ENCODE measurements around the gene DOCK6. TPM values are rescaled to one million over a fixed set of nuclear protein-coding genes. Genes with fewer than 3 reads are reported as not detected.

Gene DOCK6
- total RNA-seq, 1 experiment from 2014 or later, result 82.4 TPM

DNA sequence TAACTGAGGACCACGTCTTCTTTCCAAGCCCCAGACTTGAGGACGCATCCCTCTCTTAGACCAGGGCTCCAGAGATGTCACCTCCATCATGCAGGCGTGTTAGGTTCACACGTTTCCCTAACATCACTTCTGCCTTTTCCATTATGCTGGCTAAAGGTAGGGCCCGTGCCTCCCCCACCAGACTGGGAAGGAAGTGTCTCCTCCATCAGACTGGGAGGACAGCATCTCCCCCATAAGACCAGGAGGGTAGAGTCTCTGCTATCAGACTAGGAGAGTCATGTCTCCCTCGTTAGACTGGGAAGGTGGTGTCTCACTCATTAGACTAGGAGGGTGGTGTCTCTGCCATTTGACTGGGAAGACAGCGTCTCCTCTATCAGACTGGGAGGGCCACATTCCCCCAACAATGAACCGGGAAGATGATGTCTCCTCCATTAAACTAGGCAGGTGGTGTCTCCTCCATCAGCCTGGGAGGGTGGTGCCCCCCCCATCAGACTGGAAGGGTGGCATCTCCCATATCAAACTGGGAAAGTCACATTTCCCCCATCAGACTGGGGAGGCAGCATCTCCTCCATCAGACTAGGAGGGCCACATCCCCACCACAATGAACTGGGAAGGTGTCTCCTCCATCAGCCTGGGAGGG lies 88.7 kb downstream of the DOCK6 start:
- no peak for ATAC-seq
- Histone ChIP-seq H3K9me3 (ENCODE audit: control insufficient read depth in 1 of 2, insufficient read depth in 1 of 2, low read depth in 1 of 2, low read length in 2 of 2) (no peaks in the 10 kb centered on the region), H3K36me3 (ENCODE audit: control insufficient read depth in 1 of 2, insufficient read depth in 2 of 2, low read length in 2 of 2) (peaks cover 0 to 19% of the 10 kb centered on the region in 2 experiments; a peak in 2 of 4 replicates), H3K79me2 (ENCODE audit: insufficient read depth, low read length) (no peaks in the 10 kb centered on the region), H4K20me1 (ENCODE audit: insufficient read depth) (no peaks in the 10 kb centered on the region), H3K4me3 (replicated peaks in 1 of 2; ENCODE audit: low read depth in 1 of 2, low read length in 2 of 2) (no peak overlapping the region), H3K27me3 (ENCODE audit: insufficient read depth, low read length) (no peaks in the 10 kb centered on the region), H3K9ac (ENCODE audit: low read length) (no peak overlapping the region), H2AFZ (ENCODE audit: low read depth, low read length, poor library complexity, severe bottlenecking) (no peak overlapping the region), H3K9me2 (ENCODE audit: insufficient read depth) (no peaks in the 10 kb centered on the region), H3K27ac (ENCODE audit: low read depth, low read length) (no peak overlapping the region), H3K4me2 (ENCODE audit: low read length) (no peak overlapping the region), H3K4me1 (ENCODE audit: control insufficient read depth in 1 of 2, insufficient read depth in 2 of 2, low read length in 2 of 2) (peaks cover 0 to 8% of the 10 kb centered on the region in 2 experiments; a peak in 1 of 4 replicates)
- TF ChIP-seq POLR2AphosphoS5 (IDR thresholded peaks at IDR 0.05; ENCODE audit: low read depth, low read length) (no peak), YY1 (IDR thresholded peaks at IDR 0.05; ENCODE audit: extremely low read depth, insufficient replicate concordance, low read depth, low read length) (no peak), SIN3A (IDR thresholded peaks at IDR 0.05; ENCODE audit: low read depth) (no peak)
- TF ChIP-seq, protein P1, sequence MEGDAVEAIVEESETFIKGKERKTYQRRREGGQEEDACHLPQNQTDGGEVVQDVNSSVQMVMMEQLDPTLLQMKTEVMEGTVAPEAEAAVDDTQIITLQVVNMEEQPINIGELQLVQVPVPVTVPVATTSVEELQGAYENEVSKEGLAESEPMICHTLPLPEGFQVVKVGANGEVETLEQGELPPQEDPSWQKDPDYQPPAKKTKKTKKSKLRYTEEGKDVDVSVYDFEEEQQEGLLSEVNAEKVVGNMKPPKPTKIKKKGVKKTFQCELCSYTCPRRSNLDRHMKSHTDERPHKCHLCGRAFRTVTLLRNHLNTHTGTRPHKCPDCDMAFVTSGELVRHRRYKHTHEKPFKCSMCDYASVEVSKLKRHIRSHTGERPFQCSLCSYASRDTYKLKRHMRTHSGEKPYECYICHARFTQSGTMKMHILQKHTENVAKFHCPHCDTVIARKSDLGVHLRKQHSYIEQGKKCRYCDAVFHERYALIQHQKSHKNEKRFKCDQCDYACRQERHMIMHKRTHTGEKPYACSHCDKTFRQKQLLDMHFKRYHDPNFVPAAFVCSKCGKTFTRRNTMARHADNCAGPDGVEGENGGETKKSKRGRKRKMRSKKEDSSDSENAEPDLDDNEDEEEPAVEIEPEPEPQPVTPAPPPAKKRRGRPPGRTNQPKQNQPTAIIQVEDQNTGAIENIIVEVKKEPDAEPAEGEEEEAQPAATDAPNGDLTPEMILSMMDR (IDR thresholded peaks at IDR 0.05 in 2 of 3, conservative IDR thresholded peaks at IDR 0.05 in 1 of 3; ENCODE audit: borderline replicate concordance in 1 of 3, insufficient read depth in 1 of 3, low read depth in 2 of 3, low read length in 2 of 3), result no peak
- no TSS peak for BruUV-seq (replicated peaks)
- ChIA-PET CTCF (no interaction called here), POLR2A (no interaction called here), RAD21 (ENCODE audit: low non-redundant PET in 1 of 2, low total read pairs in 2 of 2, uncharacterized antibody in 2 of 2, unreplicated experiment in 2 of 2) (no interaction called here)
- intact Hi-C loops (cut with micrococcal nuclease), result no loop called here
- DNase-seq (ENCODE audit: low read depth, low spot score), result no peak

DNA sequence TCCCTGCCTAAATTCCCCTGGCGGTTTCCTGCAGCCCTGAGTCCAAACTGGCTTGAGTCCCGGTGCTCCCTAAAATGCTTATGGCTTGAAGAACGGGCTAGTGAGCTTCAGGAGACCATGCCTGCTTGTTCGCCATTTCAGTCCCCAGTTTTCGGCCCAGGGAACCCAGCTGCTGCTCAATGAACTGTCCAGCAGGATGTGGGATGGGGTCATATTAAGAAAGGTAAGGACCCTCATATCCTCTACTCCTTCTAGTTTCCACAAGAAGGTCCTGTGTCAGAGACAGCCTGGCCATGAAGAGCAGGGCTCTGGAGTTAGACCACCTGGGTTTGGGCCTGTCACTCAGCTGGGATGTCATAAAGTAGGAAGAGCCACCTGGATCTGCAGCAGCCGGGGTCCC lies 89.7 kb downstream of the DOCK6 start:
- Histone ChIP-seq H3K36me3 (ENCODE audit: control insufficient read depth in 1 of 2, insufficient read depth in 2 of 2, low read length in 2 of 2) (peaks cover 0 to 14% of the 10 kb centered on the region in 2 experiments; a peak in 2 of 4 replicates), H3K27ac (ENCODE audit: low read depth, low read length) (no peak overlapping the region), H3K9me3 (ENCODE audit: control insufficient read depth in 1 of 2, insufficient read depth in 1 of 2, low read depth in 1 of 2, low read length in 2 of 2) (no peaks in the 10 kb centered on the region), H3K9me2 (ENCODE audit: insufficient read depth) (no peaks in the 10 kb centered on the region), H3K4me3 (replicated peaks in 1 of 2; ENCODE audit: low read depth in 1 of 2, low read length in 2 of 2) (no peak overlapping the region), H2AFZ (ENCODE audit: low read depth, low read length, poor library complexity, severe bottlenecking) (no peak overlapping the region), H3K79me2 (ENCODE audit: insufficient read depth, low read length) (no peaks in the 10 kb centered on the region), H3K4me2 (ENCODE audit: low read length) (no peak overlapping the region), H3K9ac (ENCODE audit: low read length) (no peak overlapping the region), H3K27me3 (ENCODE audit: insufficient read depth, low read length) (no peaks in the 10 kb centered on the region), H4K20me1 (ENCODE audit: insufficient read depth) (no peaks in the 10 kb centered on the region), H3K4me1 (ENCODE audit: control insufficient read depth in 1 of 2, insufficient read depth in 2 of 2, low read length in 2 of 2) (peaks cover 0 to 16% of the 10 kb centered on the region in 2 experiments; a peak in 1 of 4 replicates)
- POLR2A ChIA-PET, result interaction anchor here (1.4 kb wide), 1 partner anchor 10 kb away, joined by 3 read pairs; no protein-coding TSS in a partner anchor
- ATAC-seq, result no peak
- RAD21 ChIA-PET (ENCODE audit: low non-redundant PET in 1 of 2, low total read pairs in 2 of 2, uncharacterized antibody in 2 of 2, unreplicated experiment in 2 of 2), result no interaction called here
- intact Hi-C loops (cut with micrococcal nuclease), result no loop called here
- CTCF ChIA-PET, result no interaction called here
- BruUV-seq (replicated peaks), result no TSS peak
- DNase-seq (ENCODE audit: low read depth, low spot score), result no peak
- TF ChIP-seq YY1 (IDR thresholded peaks at IDR 0.05; ENCODE audit: extremely low read depth, insufficient replicate concordance, low read depth, low read length) (no peak), ELF1 (IDR thresholded peaks at IDR 0.05; ENCODE audit: borderline replicate concordance, low read depth) (no peak), POLR2A (IDR thresholded peaks at IDR 0.05; ENCODE audit: borderline replicate concordance, extremely low read depth, insufficient read depth, insufficient read length) (no peak), CBX3 (IDR thresholded peaks at IDR 0.05; ENCODE audit: low read depth) (no peak), EZH2phosphoT487 (IDR thresholded peaks at IDR 0.05; ENCODE audit: borderline replicate concordance) (no peak), EZH2 (IDR thresholded peaks at IDR 0.05) (no peak), RAD21 (IDR thresholded peaks at IDR 0.05; ENCODE audit: low read depth) (no peak), FOSL1 (IDR thresholded peaks at IDR 0.05; ENCODE audit: low read depth) (no peak)
- TF ChIP-seq, protein P2, sequence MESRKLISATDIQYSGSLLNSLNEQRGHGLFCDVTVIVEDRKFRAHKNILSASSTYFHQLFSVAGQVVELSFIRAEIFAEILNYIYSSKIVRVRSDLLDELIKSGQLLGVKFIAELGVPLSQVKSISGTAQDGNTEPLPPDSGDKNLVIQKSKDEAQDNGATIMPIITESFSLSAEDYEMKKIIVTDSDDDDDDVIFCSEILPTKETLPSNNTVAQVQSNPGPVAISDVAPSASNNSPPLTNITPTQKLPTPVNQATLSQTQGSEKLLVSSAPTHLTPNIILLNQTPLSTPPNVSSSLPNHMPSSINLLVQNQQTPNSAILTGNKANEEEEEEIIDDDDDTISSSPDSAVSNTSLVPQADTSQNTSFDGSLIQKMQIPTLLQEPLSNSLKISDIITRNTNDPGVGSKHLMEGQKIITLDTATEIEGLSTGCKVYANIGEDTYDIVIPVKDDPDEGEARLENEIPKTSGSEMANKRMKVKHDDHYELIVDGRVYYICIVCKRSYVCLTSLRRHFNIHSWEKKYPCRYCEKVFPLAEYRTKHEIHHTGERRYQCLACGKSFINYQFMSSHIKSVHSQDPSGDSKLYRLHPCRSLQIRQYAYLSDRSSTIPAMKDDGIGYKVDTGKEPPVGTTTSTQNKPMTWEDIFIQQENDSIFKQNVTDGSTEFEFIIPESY (IDR thresholded peaks at IDR 0.05; ENCODE audit: extremely low read depth, insufficient replicate concordance, low read length), result no peak
